ENCODE results near the gene GADL1.

GADL1 gene

DNA sequence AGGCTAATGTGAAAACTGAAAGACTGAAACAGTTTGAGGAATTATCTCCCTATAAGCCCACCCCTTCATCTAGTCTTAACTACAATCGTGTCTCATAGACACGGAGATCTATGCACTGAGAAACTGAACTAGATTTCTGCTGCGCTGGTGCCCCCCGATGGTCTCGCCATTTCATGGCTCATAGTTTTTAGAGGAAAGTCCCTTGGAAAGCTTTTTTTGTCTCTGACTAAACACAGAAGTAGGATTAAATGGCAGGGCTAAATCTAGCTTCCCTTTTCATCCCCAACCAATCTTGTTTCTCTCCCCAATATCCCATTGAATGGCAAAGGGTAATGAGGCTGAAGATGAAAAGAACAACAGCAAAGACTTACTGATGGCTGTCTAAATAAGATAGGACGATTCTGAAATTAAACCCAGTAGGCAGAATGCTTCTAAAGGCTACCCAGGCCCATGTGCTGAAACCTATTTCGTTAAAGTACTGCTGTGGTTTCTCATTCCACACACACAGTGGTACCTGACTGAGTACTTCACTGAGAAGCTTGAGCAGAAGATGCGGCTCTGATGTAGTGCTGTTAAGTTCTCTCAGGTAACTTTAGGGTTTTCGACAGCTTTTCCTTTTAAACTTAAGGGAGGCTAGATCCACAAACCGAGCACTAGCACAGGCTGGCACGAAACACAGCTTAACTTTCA, 142.7 kb downstream of the GADL1 start:
- TF ChIP-seq TOX (CRISPR knock-in tag; IDR thresholded peaks at IDR 0.05; ENCODE audit: borderline replicate concordance) (no peak), SNAI2 (CRISPR knock-in tag; IDR thresholded peaks at IDR 0.05) (no peak), CSDC2 (CRISPR knock-in tag; IDR thresholded peaks at IDR 0.05) (no peak), ZFP30 (CRISPR knock-in tag; IDR thresholded peaks at IDR 0.05) (no peak), TCF4 (CRISPR knock-in tag; IDR thresholded peaks at IDR 0.05; ENCODE audit: borderline replicate concordance) (no peak), ZFP3 (CRISPR knock-in tag; IDR thresholded peaks at IDR 0.05) (no peak), RARB (CRISPR knock-in tag; IDR thresholded peaks at IDR 0.05) (no peak), ISL1 (CRISPR knock-in tag; IDR thresholded peaks at IDR 0.05) (no peak), ARNTL (CRISPR knock-in tag; IDR thresholded peaks at IDR 0.05; ENCODE audit: borderline replicate concordance, low read depth) (no peak), ZNF70 (CRISPR knock-in tag; IDR thresholded peaks at IDR 0.05) (no peak), BACH2 (CRISPR knock-in tag; IDR thresholded peaks at IDR 0.05; ENCODE audit: borderline replicate concordance) (no peak), ZNF565 (CRISPR knock-in tag; conservative IDR thresholded peaks at IDR 0.05; ENCODE audit: low read depth) (no peak), ZC3H10 (CRISPR knock-in tag; IDR thresholded peaks at IDR 0.05) (no peak), GLIS3 (CRISPR knock-in tag; IDR thresholded peaks at IDR 0.05) (no peak), PPARA (CRISPR knock-in tag; IDR thresholded peaks at IDR 0.05; ENCODE audit: borderline replicate concordance) (no peak)
- TF ChIP-seq, protein P1, sequence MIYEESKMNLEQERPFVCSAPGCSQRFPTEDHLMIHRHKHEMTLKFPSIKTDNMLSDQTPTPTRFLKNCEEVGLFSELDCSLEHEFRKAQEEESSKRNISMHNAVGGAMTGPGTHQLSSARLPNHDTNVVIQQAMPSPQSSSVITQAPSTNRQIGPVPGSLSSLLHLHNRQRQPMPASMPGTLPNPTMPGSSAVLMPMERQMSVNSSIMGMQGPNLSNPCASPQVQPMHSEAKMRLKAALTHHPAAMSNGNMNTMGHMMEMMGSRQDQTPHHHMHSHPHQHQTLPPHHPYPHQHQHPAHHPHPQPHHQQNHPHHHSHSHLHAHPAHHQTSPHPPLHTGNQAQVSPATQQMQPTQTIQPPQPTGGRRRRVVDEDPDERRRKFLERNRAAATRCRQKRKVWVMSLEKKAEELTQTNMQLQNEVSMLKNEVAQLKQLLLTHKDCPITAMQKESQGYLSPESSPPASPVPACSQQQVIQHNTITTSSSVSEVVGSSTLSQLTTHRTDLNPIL (CRISPR knock-in tag; IDR thresholded peaks at IDR 0.05; ENCODE audit: low read depth): no peak
- TF ChIP-seq, protein P2, sequence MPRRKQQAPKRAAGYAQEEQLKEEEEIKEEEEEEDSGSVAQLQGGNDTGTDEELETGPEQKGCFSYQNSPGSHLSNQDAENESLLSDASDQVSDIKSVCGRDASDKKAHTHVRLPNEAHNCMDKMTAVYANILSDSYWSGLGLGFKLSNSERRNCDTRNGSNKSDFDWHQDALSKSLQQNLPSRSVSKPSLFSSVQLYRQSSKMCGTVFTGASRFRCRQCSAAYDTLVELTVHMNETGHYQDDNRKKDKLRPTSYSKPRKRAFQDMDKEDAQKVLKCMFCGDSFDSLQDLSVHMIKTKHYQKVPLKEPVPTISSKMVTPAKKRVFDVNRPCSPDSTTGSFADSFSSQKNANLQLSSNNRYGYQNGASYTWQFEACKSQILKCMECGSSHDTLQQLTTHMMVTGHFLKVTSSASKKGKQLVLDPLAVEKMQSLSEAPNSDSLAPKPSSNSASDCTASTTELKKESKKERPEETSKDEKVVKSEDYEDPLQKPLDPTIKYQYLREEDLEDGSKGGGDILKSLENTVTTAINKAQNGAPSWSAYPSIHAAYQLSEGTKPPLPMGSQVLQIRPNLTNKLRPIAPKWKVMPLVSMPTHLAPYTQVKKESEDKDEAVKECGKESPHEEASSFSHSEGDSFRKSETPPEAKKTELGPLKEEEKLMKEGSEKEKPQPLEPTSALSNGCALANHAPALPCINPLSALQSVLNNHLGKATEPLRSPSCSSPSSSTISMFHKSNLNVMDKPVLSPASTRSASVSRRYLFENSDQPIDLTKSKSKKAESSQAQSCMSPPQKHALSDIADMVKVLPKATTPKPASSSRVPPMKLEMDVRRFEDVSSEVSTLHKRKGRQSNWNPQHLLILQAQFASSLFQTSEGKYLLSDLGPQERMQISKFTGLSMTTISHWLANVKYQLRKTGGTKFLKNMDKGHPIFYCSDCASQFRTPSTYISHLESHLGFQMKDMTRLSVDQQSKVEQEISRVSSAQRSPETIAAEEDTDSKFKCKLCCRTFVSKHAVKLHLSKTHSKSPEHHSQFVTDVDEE (CRISPR knock-in tag; IDR thresholded peaks at IDR 0.05): no peak
- TF ChIP-seq, protein P3, sequence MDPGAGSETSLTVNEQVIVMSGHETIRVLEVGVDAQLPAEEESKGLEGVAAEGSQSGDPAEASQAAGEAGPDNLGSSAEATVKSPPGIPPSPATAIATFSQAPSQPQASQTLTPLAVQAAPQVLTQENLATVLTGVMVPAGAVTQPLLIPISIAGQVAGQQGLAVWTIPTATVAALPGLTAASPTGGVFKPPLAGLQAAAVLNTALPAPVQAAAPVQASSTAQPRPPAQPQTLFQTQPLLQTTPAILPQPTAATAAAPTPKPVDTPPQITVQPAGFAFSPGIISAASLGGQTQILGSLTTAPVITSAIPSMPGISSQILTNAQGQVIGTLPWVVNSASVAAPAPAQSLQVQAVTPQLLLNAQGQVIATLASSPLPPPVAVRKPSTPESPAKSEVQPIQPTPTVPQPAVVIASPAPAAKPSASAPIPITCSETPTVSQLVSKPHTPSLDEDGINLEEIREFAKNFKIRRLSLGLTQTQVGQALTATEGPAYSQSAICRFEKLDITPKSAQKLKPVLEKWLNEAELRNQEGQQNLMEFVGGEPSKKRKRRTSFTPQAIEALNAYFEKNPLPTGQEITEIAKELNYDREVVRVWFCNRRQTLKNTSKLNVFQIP (CRISPR knock-in tag; IDR thresholded peaks at IDR 0.05; ENCODE audit: borderline replicate concordance, low read depth): no peak
- TF ChIP-seq, protein P4, sequence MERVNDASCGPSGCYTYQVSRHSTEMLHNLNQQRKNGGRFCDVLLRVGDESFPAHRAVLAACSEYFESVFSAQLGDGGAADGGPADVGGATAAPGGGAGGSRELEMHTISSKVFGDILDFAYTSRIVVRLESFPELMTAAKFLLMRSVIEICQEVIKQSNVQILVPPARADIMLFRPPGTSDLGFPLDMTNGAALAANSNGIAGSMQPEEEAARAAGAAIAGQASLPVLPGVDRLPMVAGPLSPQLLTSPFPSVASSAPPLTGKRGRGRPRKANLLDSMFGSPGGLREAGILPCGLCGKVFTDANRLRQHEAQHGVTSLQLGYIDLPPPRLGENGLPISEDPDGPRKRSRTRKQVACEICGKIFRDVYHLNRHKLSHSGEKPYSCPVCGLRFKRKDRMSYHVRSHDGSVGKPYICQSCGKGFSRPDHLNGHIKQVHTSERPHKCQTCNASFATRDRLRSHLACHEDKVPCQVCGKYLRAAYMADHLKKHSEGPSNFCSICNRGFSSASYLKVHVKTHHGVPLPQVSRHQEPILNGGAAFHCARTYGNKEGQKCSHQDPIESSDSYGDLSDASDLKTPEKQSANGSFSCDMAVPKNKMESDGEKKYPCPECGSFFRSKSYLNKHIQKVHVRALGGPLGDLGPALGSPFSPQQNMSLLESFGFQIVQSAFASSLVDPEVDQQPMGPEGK (CRISPR knock-in tag; IDR thresholded peaks at IDR 0.05; ENCODE audit: borderline replicate concordance): no peak
- TF ChIP-seq, protein P5, sequence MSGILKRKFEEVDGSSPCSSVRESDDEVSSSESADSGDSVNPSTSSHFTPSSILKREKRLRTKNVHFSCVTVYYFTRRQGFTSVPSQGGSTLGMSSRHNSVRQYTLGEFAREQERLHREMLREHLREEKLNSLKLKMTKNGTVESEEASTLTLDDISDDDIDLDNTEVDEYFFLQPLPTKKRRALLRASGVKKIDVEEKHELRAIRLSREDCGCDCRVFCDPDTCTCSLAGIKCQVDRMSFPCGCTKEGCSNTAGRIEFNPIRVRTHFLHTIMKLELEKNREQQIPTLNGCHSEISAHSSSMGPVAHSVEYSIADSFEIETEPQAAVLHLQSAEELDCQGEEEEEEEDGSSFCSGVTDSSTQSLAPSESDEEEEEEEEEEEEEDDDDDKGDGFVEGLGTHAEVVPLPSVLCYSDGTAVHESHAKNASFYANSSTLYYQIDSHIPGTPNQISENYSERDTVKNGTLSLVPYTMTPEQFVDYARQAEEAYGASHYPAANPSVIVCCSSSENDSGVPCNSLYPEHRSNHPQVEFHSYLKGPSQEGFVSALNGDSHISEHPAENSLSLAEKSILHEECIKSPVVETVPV (CRISPR knock-in tag; IDR thresholded peaks at IDR 0.05): no peak
- ATAC-seq: peak; percentile 74

DNA sequence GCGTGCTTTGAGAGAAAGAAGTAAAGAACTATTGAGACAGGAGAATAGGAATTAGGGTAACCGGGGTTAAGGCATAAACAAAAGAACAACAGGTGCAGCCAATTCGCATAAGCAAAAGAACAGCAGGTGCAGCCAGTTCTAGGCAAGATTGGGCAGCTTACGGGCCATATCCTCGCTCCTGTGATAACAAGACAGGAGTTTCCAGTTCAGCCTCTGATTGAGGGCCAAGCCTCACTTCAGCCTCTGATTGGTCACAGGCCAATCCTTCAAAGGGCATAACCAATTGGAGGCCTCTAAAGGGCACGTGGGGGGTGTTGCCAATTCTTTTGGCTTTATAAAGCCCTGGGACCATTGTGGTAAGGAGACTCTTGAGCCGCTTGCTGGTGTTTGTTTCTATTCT, 143.5 kb downstream of the GADL1 start:
- no peak for TF ChIP-seq ZNF70 (CRISPR knock-in tag; IDR thresholded peaks at IDR 0.05)
- TF ChIP-seq, protein P2 (CRISPR knock-in tag; IDR thresholded peaks at IDR 0.05): no peak
- ATAC-seq: no peak

Measured in SK-N-SH treated with all-trans-retinoic acid at 6 μM for 48 hours (cell line).